HG03097 (cell line): ENCODE results near the gene TPST1.
"Not testable (repeated sequence)": the region's sequence is repeated elsewhere in the genome, so short reads cannot be mapped to it uniquely, and the experiment has no call there.

ENCODE experiments used
- ATAC-seq: cut with Tn5 transposase; IDR thresholded peaks from one replicate; pipeline ENCODE4 v1.9.1; 2021; ENCODE audit not compliant: unreplicated experiment, low FRiP score

The TPST1 gene

GRCh38 chr7:66374141-66374840, 169.2 kb downstream of the TPST1 start:
- not testable (repeated sequence) for ATAC-seq

GRCh38 chr7:66376264-66376945, 171.3 kb downstream of the TPST1 start:
- no peak for ATAC-seq

GRCh38 chr7:66377045-66377444, 171.9 kb downstream of the TPST1 start:
- ATAC-seq = no peak

- ATAC-seq = no peak
Observed at GRCh38 chr7:66377714-66378113, 172.6 kb downstream of the TPST1 start.

GRCh38 chr7:66379542-66380160, 174.5 kb downstream of the TPST1 start:
- no peak for ATAC-seq

GRCh38 chr7:66380272-66380888, 175.2 kb downstream of the TPST1 start:
- no peak for ATAC-seq

GRCh38 chr7:66382182-66382923, 177.2 kb downstream of the TPST1 start:
- not testable (repeated sequence) for ATAC-seq

- not testable (repeated sequence) for ATAC-seq
Observed at GRCh38 chr7:66385191-66385905, 180.2 kb downstream of the TPST1 start.

- ATAC-seq = not testable (repeated sequence)
Observed at GRCh38 chr7:66395128-66395571, 190.0 kb downstream of the TPST1 start.

GRCh38 chr7:66396052-66396451, 190.9 kb downstream of the TPST1 start:
- not testable (repeated sequence) for ATAC-seq

GRCh38 chr7:66398841-66399240, 193.7 kb downstream of the TPST1 start:
- not testable (repeated sequence) for ATAC-seq

- ATAC-seq = no peak
Observed at GRCh38 chr7:66399566-66399965, 194.4 kb downstream of the TPST1 start.

- no peak for ATAC-seq
Observed at GRCh38 chr7:66400400-66400799, 195.3 kb downstream of the TPST1 start.

- ATAC-seq = not testable (repeated sequence)
Observed at GRCh38 chr7:66401126-66401525, 196.0 kb downstream of the TPST1 start.

- not testable (repeated sequence) for ATAC-seq
Observed at GRCh38 chr7:66401932-66402331, 196.8 kb downstream of the TPST1 start.

- ATAC-seq = no peak
Observed at GRCh38 chr7:66403564-66403963, 198.4 kb downstream of the TPST1 start.

GRCh38 chr7:66409493-66409892, 204.4 kb downstream of the TPST1 start:
- no peak for ATAC-seq
